ENCODE measurements around the gene LAMC3. TPM values are rescaled to one million over a fixed set of nuclear protein-coding genes. Genes with fewer than 3 reads are reported as not detected.

The LAMC3 gene
- total and polyA plus RNA-seq, 5 experiments from 2014 or later = 0.02 to 7.2 (median 6.9) TPM; not detected in 2

GRCh38 chr9:131043087-131043486 lies 34.1 kb downstream of the LAMC3 start:
- Mint-ChIP-seq H3K27ac (peak overlapping the region in 1 of 10 donors; percentile 27), H3K4me1 (peaks cover 6 to 20% (median 10%) of the 10 kb centered on the region in 4 donors), H3K27me3 (peaks cover 0 to 10% (median 5%) of the 10 kb centered on the region in 5 donors), H3K4me3 (no peak overlapping the region), H3K36me3 (no peaks in the 10 kb centered on the region), H3K9me3 (peaks cover 0 to 1% (median 0%) of the 10 kb centered on the region in 9 donors)
- no peak for ATAC-seq
- POLR2A ChIA-PET = no interaction called here
- DNase-seq = no peak

- POLR2A ChIA-PET = no interaction called here
- H3K27me3 Mint-ChIP-seq = peaks cover 0 to 12% (median 7%) of the 10 kb centered on the region in 5 donors
- ATAC-seq = no peak
- no peak for DNase-seq
- peaks cover 0 to 1% (median 0%) of the 10 kb centered on the region in 9 donors for H3K9me3 Mint-ChIP-seq
- peaks cover 8 to 20% (median 10%) of the 10 kb centered on the region in 4 donors for H3K4me1 Mint-ChIP-seq
- no peak overlapping the region for H3K4me3 Mint-ChIP-seq
- H3K27ac Mint-ChIP-seq = no peak overlapping the region
- H3K36me3 Mint-ChIP-seq = no peaks in the 10 kb centered on the region
These were observed 34.7 kb downstream of the LAMC3 start for GRCh38 chr9:131043646-131044045.

- Mint-ChIP-seq H3K36me3 (no peaks in the 10 kb centered on the region), H3K27ac (peak overlapping the region in 2 of 10 donors; percentile 43 to 54), H3K4me3 (peak overlapping the region in 3 of 10 donors; percentile 14 to 66 (median 38)), H3K9me3 (peaks cover 0 to 1% (median 0%) of the 10 kb centered on the region in 9 donors), H3K4me1 (peaks cover 8 to 20% (median 10%) of the 10 kb centered on the region in 4 donors), H3K27me3 (peaks cover 0 to 11% (median 7%) of the 10 kb centered on the region in 5 donors)
- ATAC-seq = peak; percentile 32 to 67
- peak in 7 of 10 donors; percentile 10 to 77 (median 26) for DNase-seq
- POLR2A ChIA-PET = interaction anchor here (0.6 kb wide), 2 partner anchors 29 to 584 kb away, joined by 3 to 4 read pairs; no protein-coding TSS in a partner anchor
These were observed 36.5 kb downstream of the LAMC3 start for GRCh38 chr9:131045300-131046092.

- DNase-seq = no peak
- no peak overlapping the region for H3K27ac Mint-ChIP-seq
- no peaks in the 10 kb centered on the region for H3K36me3 Mint-ChIP-seq
- POLR2A ChIA-PET = interaction anchor here (0.6 to 1.2 kb wide), 4 partner anchors 30 to 357 kb away, joined by 3 to 8 read pairs (median 6); no protein-coding TSS in a partner anchor
- no peak for ATAC-seq
- H3K9me3 Mint-ChIP-seq = no peaks in the 10 kb centered on the region
- peak overlapping the region in 1 of 10 donors; percentile 66 for H3K4me3 Mint-ChIP-seq
- peaks cover 0 to 8% (median 4%) of the 10 kb centered on the region in 5 donors for H3K27me3 Mint-ChIP-seq
- H3K4me1 Mint-ChIP-seq = peaks cover 6 to 20% (median 10%) of the 10 kb centered on the region in 4 donors
These were observed 37.1 kb downstream of the LAMC3 start for GRCh38 chr9:131046093-131046380.

- Mint-ChIP-seq H3K27ac (peak overlapping the region in 2 of 10 donors; percentile 43 to 59), H3K4me1 (peaks cover 6 to 17% (median 10%) of the 10 kb centered on the region in 4 donors), H3K4me3 (peak overlapping the region in 7 of 10 donors; percentile 20 to 70 (median 50)), H3K27me3 (peaks cover 0 to 8% (median 4%) of the 10 kb centered on the region in 5 donors), H3K9me3 (no peaks in the 10 kb centered on the region), H3K36me3 (no peaks in the 10 kb centered on the region)
- peak; percentile 91 to 92 for ATAC-seq
- POLR2A ChIA-PET = interaction anchor here (0.6 to 1.2 kb wide), 5 partner anchors 77 to 357 kb away, joined by 3 to 8 read pairs (median 3); partner anchors contain the start of gene EXOSC2
- DNase-seq = peak; percentile 47 to 81 (median 72)
These were observed 37.7 kb downstream of the LAMC3 start for GRCh38 chr9:131046581-131047202.

- Mint-ChIP-seq H3K9me3 (no peaks in the 10 kb centered on the region), H3K27me3 (peaks cover 0 to 8% (median 4%) of the 10 kb centered on the region in 5 donors), H3K36me3 (no peaks in the 10 kb centered on the region), H3K27ac (peak overlapping the region in 2 of 10 donors; percentile 23 to 37), H3K4me3 (no peak overlapping the region), H3K4me1 (peaks cover 6 to 17% (median 10%) of the 10 kb centered on the region in 4 donors)
- no peak for DNase-seq
- POLR2A ChIA-PET = interaction anchor here (0.7 kb wide), 1 partner anchor 352 kb away, joined by 6 read pairs; no protein-coding TSS in a partner anchor
- no peak for ATAC-seq
These were observed 39.4 kb downstream of the LAMC3 start for GRCh38 chr9:131048332-131048731.

GRCh38 chr9:131048820-131049219 lies 39.8 kb downstream of the LAMC3 start:
- peaks cover 0 to 8% (median 4%) of the 10 kb centered on the region in 5 donors for H3K27me3 Mint-ChIP-seq
- peaks cover 6 to 17% (median 10%) of the 10 kb centered on the region in 4 donors for H3K4me1 Mint-ChIP-seq
- H3K36me3 Mint-ChIP-seq = no peaks in the 10 kb centered on the region
- no peak for DNase-seq
- POLR2A ChIA-PET = interaction anchor here (0.5 kb wide), 1 partner anchor 343 kb away, joined by 3 read pairs; no protein-coding TSS in a partner anchor
- H3K9me3 Mint-ChIP-seq = no peaks in the 10 kb centered on the region
- H3K4me3 Mint-ChIP-seq = no peak overlapping the region
- no peak for ATAC-seq
- no peak overlapping the region for H3K27ac Mint-ChIP-seq

GRCh38 chr9:131049829-131050715 lies 41.1 kb downstream of the LAMC3 start:
- no peaks in the 10 kb centered on the region for H3K36me3 Mint-ChIP-seq
- POLR2A ChIA-PET = no interaction called here
- H3K27me3 Mint-ChIP-seq = peaks cover 0 to 8% (median 4%) of the 10 kb centered on the region in 5 donors
- H3K9me3 Mint-ChIP-seq = no peaks in the 10 kb centered on the region
- peaks cover 6 to 12% (median 9%) of the 10 kb centered on the region in 4 donors for H3K4me1 Mint-ChIP-seq
- no peak for ATAC-seq
- DNase-seq = no peak
- H3K4me3 Mint-ChIP-seq = no peak overlapping the region
- H3K27ac Mint-ChIP-seq = no peak overlapping the region

- ATAC-seq (no peak), DNase-seq (no peak)
- Mint-ChIP-seq H3K27me3 (peaks cover 0 to 8% (median 4%) of the 10 kb centered on the region in 5 donors), H3K4me1 (peaks cover 2 to 6% (median 5%) of the 10 kb centered on the region in 4 donors), H3K36me3 (no peaks in the 10 kb centered on the region), H3K9me3 (no peaks in the 10 kb centered on the region), H3K27ac (no peak overlapping the region), H3K4me3 (no peak overlapping the region)
- POLR2A ChIA-PET = no interaction called here
These were observed 41.9 kb downstream of the LAMC3 start for GRCh38 chr9:131050831-131051230.

- DNase-seq (no peak), ATAC-seq (no peak)
- POLR2A ChIA-PET = no interaction called here
- Mint-ChIP-seq H3K27ac (peak overlapping the region in 1 of 10 donors; percentile 29), H3K4me3 (no peak overlapping the region), H3K4me1 (peaks cover 0 to 3% (median under 1%) of the 10 kb centered on the region in 4 donors), H3K36me3 (no peaks in the 10 kb centered on the region), H3K27me3 (peaks cover 0 to 8% (median 4%) of the 10 kb centered on the region in 5 donors), H3K9me3 (no peaks in the 10 kb centered on the region)
These were observed 42.9 kb downstream of the LAMC3 start for GRCh38 chr9:131051592-131052517.

- no peaks in the 10 kb centered on the region for H3K4me1 Mint-ChIP-seq
- no peaks in the 10 kb centered on the region for H3K9me3 Mint-ChIP-seq
- POLR2A ChIA-PET = no interaction called here
- H3K27me3 Mint-ChIP-seq = peaks cover 0 to 4% (median 0%) of the 10 kb centered on the region in 5 donors
- ATAC-seq (no peak), DNase-seq (no peak)
- H3K27ac Mint-ChIP-seq = peak overlapping the region in 1 of 10 donors; percentile 75
- no peaks in the 10 kb centered on the region for H3K36me3 Mint-ChIP-seq
- no peak overlapping the region for H3K4me3 Mint-ChIP-seq
These were observed 44.9 kb downstream of the LAMC3 start for GRCh38 chr9:131053896-131054295.
